SIG-M5 treated with dmso at 0.1 percent for 504 hours (cell line): ENCODE results near the gene AKAP8L.

Experiments used
- DNase-seq: peaks from one replicate; lab custom pipeline; 2025; ENCODE audit not compliant: unreplicated experiment; lab: John Stamatoyannopoulos, UW

Gene AKAP8L

GRCh38 chr19:15436012-15436825, 17.4 kb upstream of the AKAP8L start:
- DNase-seq: no peak

DNA sequence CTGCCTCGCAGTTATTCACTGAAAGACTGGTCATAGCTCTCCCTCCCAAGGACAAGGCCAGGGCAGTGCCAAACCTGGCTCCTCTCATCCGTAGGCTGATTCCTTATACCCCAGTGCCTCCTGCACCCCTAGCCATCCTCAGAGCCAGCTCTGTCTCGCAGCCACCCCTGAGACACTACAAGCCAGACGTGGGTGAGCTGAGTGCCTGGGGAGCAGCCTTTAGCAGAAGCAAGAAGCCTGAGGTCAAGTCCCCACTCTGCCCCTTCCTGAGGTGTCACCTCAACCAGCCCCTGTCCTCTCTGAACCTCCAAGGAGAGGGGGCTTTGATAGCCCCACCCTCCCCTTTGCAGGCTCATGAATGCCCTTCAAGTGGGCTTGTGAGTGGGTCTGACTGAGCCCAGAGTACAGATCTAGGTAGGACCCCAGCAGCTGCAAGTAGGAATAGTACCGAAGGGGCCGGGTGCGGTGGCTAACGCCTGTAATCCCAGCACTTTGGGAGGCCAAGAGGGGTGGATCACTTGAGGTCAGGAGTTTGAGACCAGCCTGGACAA, 14.8 kb upstream of the AKAP8L start:
- DNase-seq: no peak

- peak; percentile 85 for DNase-seq
Observed at GRCh38 chr19:15432629-15433518, 14.1 kb upstream of the AKAP8L start.

DNA sequence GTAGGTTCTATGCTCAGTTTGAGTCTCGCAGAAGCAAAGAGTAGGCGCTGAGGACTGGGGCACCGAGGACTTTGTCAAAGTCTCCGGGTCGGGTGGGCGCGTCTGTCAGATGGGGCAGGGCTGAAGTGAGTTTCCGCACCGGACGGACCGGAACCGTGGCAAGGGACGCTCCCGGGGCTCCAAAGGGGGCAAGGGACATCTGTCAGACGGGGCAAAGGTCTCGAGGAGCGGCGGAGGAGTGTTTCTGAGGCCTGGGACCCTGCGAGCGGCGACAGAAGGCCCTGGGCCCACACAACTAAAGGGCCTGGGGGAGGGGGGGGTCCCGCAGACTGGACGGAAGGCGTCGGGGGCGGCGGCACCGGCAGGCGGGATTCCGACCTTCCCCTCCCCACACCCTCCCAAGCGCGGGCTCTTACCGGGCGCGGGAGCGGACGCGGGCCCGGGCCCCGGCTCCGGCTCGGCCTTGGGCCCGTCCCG, 13.3 kb upstream of the AKAP8L start:
- no peak for DNase-seq

DNA sequence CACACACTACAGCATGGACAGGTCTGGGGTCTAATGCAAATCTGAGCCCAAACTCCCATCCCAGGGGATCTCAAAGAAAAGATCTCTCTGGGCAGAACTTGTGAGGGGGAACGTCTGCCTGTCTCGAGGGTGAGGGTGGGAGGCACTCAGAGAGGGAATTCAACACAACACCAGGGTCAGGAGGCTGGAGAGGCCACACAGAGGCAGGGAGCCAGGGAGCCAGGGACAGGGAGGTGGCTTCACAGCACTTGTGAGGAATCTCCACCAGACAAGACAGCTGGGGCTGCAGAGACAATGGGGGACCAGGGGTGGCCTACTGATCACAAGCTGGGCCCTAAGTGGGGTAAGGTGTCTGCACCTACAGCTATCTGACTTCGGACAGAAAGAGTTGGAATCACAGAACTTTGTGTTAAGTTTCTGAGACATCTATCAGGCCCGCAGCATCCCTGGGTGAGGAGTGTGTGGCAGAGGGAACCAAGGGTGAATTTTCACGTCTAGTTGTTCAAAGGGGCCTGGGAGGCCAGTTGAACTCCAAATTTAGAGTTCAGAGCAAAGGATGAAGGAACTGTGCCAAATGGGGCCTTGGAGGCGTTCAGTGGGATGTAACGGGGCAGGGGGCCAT, 12.7 kb upstream of the AKAP8L start:
- no peak for DNase-seq

GRCh38 chr19:15430526-15431120, 11.8 kb upstream of the AKAP8L start:
- DNase-seq: no peak

DNA sequence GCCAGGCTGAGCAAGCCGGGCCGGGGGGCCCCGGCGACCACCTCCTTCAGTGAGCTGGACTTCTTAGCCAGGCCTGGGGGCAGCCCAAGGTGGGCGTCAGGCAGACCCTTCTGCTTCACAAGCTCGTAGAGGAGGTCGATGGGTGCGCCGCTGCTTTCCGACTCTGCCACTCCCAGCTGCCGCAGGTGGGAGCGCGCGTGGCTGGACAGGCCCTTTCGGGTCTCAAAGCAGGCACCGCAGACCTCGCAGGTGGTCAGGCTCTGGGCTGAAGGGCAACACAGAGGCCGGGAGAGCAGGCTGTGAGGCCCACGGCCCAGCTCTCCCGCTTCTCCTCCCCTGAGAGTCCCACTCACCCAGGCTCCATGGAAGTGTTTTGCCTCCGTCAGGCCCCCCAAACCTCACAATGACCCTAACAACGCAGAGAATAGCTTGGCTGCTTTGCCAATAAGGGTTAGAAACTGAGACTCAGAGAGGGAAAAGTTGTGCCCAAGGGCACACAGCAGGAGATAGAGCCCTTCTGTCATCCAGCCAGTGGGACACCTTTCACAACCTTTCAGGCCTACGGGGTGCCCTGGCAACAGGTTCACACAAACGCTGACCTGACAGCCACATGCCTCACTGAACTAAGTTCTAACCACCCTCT, 11.2 kb upstream of the AKAP8L start:
- DNase-seq: no peak

- DNase-seq: no peak
Observed at GRCh38 chr19:15428956-15429824, 10.4 kb upstream of the AKAP8L start.

DNA sequence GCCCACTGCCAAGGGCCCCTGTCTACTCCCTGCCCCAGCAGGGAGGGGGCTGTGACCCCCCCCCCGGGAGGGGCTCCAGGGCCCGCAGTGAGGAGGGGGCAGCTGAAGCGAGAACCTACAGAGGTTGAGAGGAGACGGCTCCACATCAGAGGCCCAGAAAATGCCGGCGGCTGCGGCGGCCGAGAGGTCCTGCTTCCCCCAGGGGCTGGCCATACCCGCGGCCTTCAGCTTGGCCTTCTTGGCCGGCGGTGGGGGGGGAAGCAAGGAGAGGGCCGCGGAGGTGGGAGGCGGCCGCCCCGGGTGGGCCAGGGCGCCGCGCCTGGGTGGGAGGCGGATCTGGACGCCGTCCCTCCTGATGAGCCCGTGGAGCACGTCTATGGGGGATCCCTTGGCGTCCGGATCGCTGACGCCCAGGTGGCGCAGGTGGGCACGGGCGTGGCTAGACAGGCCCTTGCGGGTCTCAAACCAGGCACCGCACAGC, 9.2 kb upstream of the AKAP8L start:
- no peak for DNase-seq

DNA sequence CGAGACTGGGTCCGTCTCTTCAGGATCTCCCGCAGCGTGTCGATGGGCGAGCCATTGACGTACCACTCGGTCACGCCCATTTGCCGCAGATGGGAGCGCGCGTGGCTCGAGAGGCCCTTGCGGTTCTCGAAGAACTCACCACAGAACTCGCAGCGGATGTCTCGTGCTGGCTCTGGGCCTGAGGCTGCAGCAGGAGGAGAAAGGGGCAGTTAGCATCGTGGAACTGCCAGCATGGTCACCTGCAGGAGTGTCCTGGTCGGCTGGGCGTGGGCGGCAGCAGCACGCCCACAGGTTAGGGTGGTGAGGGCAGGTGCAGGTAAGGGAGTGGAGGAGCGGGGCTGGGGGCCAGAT, 8.5 kb upstream of the AKAP8L start:
- no peak for DNase-seq

DNA sequence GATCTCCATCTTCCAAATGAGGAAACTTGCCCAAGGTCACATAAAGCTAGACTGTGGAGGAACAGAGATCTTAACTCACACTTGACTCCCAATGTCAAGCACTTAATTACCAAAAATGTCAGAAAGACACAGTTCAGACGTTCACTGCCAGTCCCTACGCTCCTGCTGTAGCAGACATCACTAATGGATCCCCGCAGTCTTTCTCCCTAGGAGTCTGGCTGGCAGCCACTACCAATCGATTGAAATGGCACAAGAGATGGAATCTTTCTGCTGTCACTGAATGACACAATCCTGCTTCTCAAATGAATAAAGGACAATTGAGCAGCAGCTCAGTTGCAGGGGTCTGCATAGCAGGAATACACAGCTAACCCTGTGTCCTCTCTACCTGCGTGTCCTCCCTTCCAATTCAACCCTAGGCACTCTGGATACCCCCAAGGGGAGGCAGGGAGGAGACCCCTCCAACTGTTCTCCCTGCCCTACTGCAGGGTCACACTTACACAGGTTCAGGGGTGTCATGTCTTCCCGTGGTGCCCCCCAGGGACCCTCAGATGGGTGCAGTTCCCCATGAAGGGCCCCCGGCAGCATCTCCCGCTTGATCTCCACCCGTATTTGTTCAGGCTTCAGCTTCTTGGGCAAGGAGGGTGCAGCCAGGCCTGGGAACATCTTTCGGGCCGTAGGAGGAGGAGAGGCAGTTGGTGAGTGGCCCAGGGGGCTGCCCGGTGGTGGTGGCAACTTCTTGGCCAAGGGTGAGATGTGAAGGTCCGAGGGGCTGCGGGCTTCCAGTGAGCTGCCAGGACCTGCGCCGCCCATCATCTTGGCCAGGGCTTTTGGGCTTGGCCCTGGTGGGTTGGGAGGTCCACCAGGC, 7.9 kb upstream of the AKAP8L start:
- no peak for DNase-seq

- DNase-seq: no peak
Observed at GRCh38 chr19:15425321-15425950, 6.6 kb upstream of the AKAP8L start.

DNA sequence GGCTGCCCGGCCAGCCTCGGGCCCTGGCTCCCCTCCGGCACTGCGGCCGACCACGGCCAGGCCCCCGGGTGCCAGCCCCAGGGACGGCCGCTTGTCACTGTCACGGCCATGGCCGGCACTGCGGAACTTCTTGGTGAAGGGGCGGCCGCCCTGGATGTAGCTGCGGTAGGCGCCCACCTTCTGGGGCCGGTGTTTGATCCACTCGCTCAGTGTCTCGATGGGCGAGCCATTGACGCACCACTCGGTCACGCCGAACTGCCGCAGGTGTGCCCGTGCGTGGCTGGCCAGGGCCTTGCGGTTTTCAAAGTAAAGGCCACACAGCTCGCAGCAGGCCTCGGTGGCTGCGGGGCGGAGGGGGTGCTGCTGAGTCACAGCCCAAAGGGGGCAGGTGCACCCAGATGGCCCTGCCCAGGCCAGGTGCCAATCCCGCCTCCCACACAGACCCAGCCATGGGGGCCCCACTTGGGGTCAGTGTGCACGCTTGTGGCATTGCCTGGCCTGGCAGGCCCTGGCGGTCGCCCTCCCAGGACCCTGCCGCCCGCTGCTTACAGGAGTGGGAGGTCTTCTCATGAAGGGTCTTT, 6.0 kb upstream of the AKAP8L start:
- DNase-seq: no peak

DNA sequence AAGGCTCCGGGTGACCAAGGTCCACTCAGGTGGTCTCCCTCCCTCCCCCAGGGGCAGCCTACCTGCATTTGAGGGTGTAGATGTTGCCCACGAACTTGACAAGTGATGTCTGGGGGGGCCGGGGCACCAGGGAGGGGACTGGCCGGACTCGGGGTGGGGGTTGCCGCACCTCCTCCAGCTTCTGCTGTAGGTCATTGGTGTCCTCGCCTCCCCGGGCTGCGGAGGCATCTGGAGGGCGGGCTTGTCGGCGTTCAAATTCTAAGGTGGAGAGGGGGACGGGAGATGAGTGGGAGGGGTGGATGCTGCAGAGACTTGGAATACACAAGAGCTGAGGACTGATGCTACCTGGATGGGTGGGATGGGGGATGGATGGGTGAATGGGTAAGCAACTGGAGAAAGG, 5.3 kb upstream of the AKAP8L start:
- no peak for DNase-seq

DNA sequence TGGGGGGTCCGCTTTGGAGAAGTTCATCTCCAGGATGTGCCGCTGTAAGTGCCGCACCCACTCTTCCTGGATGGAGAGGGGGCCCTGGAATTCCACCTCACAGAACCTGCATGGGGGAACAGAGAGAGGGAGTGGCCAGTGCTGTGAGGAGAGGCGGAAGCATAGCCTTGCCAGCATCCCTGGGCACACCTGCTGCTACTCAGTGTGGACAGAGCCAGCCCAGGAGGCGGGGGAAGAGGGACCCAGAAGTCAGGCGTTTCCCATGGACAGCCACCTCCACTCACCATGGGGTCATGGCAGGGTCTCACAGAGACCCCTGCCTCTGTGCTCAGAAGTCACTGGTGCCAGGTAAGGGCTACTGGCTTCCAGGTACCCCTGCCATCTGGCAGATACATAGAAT, 4.3 kb upstream of the AKAP8L start:
- no peak for DNase-seq

DNA sequence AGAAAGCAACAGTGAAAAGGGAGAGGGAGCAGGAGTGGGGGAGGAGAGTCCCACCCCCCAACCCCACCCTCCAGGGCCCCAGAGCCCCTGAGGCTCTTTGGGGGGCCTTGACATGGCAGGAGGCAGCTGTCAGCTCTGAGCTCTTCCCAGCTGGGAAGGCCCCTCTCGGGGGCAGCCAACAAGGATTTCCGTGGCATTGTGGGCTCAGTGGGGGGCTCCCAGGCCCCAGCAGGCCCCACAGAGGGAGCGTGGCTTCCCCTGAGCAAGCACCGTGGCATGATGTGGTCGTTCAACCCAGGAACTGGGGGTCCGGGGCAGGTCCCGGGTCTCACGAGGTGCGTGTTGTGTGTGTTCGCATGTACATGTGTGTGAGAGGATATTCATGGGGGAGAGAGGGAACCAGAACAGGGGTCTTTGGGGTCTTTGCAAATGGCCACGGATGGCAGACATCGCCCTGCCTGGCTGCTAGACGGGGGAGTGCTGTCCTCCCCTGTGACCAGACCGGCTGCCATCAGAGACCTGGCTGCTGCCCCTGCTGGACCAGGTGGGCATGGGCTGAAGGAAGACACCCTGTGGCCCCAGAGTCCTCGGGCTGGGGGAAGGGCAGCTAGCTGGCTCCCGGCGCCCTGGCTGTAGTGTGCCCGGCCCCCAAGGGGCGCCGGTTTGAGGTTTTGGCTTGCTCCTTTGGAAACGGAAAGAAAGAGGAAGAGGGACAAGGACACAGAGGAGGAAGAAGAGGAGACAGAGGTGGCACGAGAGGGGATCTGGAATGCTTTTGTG, 3.7 kb upstream of the AKAP8L start:
- DNase-seq: no peak

- DNase-seq: no peak
Observed at GRCh38 chr19:15421721-15422260, 3.0 kb upstream of the AKAP8L start.
